Stimulated activated effector memory CD8-positive, alpha-beta T cell treated with anti-CD3 and anti-CD28 coated beads, Interleukin-12 subunit alpha, Interleukin-12 subunit beta, amount 100 ng/mL, for 72 hours (primary cell): Measurements from ENCODE around the gene AFF1.

Source experiments
- ATAC-seq: fragments of 150-1000 bp; cut with Tn5 transposase; 2 replicates; pipeline ENCODE4 v1.10.0; 2021
- DNase-seq, 2 donors: peaks; one replicate each; pipeline ENCODE4 v3.0.0; 2021 to 2022; ENCODE audit warnings: low spot score in 2 of 2
- H3K27ac Mint-ChIP-seq: one replicate; pipeline ENCODE4 v1.8.0; 2022; ENCODE audit warnings: mild to moderate bottlenecking, mixed read lengths
- H3K36me3 Mint-ChIP-seq: one replicate; pipeline ENCODE4 v1.8.0; 2022; ENCODE audit warnings: mild to moderate bottlenecking, mixed read lengths
- H3K4me1 Mint-ChIP-seq: one replicate; pipeline ENCODE4 v1.8.0; 2022; ENCODE audit warnings: mixed read lengths
- H3K4me3 Mint-ChIP-seq: one replicate; pipeline ENCODE4 v1.8.0; 2022; ENCODE audit warnings: mild to moderate bottlenecking, mixed read lengths
- H3K9me3 Mint-ChIP-seq: one replicate; pipeline ENCODE4 v1.8.0; 2022; ENCODE audit warnings: mixed read lengths

The AFF1 gene

DNA sequence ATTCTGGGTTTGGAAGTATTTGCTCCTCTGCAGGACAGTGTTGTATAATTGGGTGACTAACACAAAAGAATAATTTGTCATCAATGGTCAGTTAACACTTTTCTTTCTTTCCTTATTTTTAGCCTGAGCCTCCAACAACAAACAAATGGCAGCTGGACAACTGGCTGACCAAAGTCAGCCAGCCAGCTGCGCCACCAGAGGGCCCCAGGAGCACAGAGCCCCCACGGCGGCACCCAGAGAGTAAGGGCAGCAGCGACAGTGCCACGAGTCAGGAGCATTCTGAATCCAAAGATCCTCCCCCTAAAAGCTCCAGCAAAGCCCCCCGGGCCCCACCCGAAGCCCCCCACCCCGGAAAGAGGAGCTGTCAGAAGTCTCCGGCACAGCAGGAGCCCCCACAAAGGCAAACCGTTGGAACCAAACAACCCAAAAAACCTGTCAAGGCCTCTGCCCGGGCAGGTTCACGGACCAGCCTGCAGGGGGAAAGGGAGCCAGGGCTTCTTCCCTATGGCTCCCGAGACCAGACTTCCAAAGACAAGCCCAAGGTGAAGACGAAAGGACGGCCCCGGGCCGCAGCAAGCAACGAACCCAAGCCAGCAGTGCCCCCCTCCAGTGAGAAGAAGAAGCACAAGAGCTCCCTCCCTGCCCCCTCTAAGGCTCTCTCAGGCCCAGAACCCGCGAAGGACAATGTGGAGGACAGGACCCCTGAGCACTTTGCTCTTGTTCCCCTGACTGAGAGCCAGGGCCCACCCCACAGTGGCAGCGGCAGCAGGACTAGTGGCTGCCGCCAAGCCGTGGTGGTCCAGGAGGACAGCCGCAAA, 179.6 kb downstream of the AFF1 start:
- ATAC-seq = no peak
- no peak overlapping the region for H3K4me3 Mint-ChIP-seq
- no peak for DNase-seq
- H3K9me3 Mint-ChIP-seq = no peaks in the 10 kb centered on the region
- H3K4me1 Mint-ChIP-seq = no peaks in the 10 kb centered on the region
- no peak overlapping the region for H3K27ac Mint-ChIP-seq
- peaks cover 82% of the 10 kb centered on the region for H3K36me3 Mint-ChIP-seq

DNA sequence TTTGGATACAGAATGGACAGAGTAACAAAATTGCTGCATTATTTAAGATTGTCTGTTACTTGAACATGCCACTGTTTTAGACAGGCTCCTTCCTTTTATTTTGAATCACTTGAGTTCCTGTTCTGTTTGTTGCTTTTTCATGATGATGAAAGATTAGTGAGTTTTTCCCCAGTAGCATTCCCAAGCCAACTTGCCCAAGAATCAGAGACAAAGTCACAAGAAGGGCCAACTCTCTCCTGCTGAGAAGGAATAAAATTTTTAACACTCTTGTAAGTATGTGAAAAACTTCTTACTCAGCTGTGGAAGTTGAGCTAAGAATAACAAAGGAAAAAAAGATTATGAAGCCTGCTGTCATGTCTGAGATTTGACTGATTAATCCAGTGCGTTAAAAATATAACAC, 181.4 kb downstream of the AFF1 start:
- DNase-seq (no peak), ATAC-seq (no peak)
- H3K36me3 Mint-ChIP-seq = peaks cover 79% of the 10 kb centered on the region
- H3K9me3 Mint-ChIP-seq = no peaks in the 10 kb centered on the region
- H3K4me1 Mint-ChIP-seq = peaks cover 13% of the 10 kb centered on the region
- peak overlapping the region; percentile 12 for H3K27ac Mint-ChIP-seq
- H3K4me3 Mint-ChIP-seq = no peak overlapping the region

DNA sequence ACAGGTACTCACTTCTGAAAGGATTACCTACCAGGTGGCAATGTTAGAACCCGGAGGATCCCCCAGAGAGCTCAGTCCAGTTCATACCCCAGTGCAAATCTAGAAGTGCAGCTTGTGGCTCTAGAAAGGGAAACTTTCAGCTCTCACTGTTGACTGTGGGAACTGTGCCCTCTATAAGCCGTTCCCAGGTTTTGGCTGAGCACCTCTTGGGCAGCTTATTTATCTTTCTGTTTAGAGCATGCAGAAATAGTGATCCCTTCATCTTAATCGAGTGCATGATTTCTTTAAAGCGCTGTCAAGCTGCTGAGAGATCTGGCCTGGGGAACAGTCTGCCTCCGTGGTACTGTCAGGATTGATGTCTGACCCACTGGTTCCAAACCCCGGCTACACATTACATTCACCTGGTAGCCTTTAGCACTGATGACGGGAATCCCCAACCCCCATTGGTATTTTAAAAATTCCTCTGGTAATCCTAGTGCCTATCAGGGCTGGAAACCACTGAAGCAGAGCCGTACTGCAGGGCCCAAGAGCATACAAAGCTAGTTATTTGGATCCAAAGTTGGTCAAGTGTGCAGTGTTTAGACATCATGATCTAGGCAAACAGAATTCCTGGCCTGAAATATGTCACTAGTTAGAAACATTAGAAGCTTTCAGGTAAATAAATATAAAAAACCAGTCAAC, 182.4 kb downstream of the AFF1 start:
- H3K4me3 Mint-ChIP-seq = no peak overlapping the region
- peaks cover 70% of the 10 kb centered on the region for H3K36me3 Mint-ChIP-seq
- DNase-seq = no peak
- peak overlapping the region; percentile 12 for H3K27ac Mint-ChIP-seq
- H3K9me3 Mint-ChIP-seq = no peaks in the 10 kb centered on the region
- ATAC-seq = no peak
- peaks cover 18% of the 10 kb centered on the region for H3K4me1 Mint-ChIP-seq

DNA sequence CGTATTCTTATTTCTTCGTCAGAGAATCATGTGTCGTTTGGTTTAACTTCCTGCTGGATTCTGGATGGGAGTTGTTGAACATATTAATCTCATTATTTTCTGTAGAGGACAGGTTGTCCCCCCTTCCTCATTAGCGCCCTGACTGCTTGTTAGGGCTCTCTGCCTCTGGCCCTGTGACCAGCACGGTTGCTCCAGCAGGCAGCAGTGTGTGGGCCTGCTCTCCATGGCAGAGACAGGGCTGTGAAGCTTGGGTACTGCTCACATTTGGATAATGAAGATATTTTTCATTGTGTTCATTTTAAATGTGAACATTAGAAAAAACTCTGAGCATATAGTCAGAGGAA, 182.9 kb downstream of the AFF1 start:
- peaks cover 18% of the 10 kb centered on the region for H3K4me1 Mint-ChIP-seq
- DNase-seq (no peak), ATAC-seq (no peak)
- no peaks in the 10 kb centered on the region for H3K9me3 Mint-ChIP-seq
- H3K36me3 Mint-ChIP-seq = peaks cover 70% of the 10 kb centered on the region
- H3K27ac Mint-ChIP-seq = no peak overlapping the region
- no peak overlapping the region for H3K4me3 Mint-ChIP-seq

DNA sequence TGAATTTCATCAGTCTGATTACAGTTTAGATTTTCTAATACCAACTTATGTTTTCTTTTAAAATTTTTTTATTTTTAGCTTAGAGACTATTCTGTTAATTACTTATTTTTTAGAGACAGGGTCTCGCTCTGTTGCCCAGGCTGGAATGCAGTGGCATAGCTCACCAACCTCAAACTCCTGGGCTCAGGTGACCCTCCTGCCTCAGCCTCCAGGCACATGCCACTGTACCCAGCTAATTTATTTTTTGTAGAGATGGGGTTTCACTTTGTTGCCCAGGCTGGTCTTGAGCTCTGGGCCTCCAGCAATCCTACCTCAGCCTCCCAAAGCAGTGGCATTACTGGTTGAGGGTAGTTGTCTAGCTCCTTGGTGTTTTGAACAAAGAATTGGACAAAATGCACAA, 183.6 kb downstream of the AFF1 start:
- no peak overlapping the region for H3K27ac Mint-ChIP-seq
- DNase-seq = no peak
- ATAC-seq = no peak
- H3K4me1 Mint-ChIP-seq = peaks cover 18% of the 10 kb centered on the region
- H3K4me3 Mint-ChIP-seq = no peak overlapping the region
- H3K9me3 Mint-ChIP-seq = no peaks in the 10 kb centered on the region
- H3K36me3 Mint-ChIP-seq = peaks cover 76% of the 10 kb centered on the region

DNA sequence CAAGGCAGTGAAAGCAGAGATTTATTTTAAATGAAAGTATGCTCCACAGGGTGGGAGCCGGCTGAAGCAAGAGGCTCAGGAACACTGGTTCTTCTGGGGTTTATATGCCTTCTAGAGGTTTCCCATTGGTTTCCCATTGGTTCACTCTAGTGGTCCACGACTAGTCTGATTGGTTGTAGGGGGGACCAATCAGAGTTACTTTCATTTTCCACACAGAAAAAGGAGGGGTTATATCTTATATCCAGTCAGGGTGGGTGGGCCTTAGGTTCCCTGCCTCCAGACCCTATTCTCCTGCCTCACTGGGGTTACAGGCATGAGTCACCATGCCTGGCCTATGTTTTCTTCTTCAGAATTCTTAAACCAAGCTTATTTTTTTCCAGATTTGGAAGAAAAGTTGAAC, 184.0 kb downstream of the AFF1 start:
- peak; percentile 34 for ATAC-seq
- Mint-ChIP-seq H3K36me3 (peaks cover 76% of the 10 kb centered on the region), H3K27ac (no peak overlapping the region), H3K9me3 (no peaks in the 10 kb centered on the region), H3K4me1 (peaks cover 18% of the 10 kb centered on the region), H3K4me3 (no peak overlapping the region)
- DNase-seq = no peak

DNA sequence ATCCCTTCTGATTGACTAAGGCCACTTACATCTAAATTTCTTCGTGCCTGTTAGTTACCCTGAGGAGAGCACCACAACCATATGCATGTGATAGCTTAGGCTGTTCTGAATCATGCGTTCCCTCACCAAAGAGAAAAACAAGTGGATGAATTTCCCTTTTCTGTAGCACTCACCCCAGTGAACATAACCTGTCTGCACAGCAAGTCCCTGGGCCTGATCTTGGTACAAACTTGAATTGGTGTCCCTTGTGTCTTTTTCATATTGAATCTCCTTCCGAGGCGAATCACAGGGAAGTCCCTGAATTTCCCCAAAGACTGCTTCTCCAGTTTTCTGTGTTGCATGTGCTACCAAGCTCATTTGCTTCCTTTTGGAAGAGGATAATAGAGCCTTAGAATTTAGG, 185.2 kb downstream of the AFF1 start:
- Mint-ChIP-seq H3K4me3 (no peak overlapping the region), H3K27ac (peak overlapping the region; percentile 88), H3K4me1 (peaks cover 18% of the 10 kb centered on the region), H3K36me3 (peaks cover 76% of the 10 kb centered on the region), H3K9me3 (no peaks in the 10 kb centered on the region)
- peak; percentile 69 for ATAC-seq
- no peak for DNase-seq

DNA sequence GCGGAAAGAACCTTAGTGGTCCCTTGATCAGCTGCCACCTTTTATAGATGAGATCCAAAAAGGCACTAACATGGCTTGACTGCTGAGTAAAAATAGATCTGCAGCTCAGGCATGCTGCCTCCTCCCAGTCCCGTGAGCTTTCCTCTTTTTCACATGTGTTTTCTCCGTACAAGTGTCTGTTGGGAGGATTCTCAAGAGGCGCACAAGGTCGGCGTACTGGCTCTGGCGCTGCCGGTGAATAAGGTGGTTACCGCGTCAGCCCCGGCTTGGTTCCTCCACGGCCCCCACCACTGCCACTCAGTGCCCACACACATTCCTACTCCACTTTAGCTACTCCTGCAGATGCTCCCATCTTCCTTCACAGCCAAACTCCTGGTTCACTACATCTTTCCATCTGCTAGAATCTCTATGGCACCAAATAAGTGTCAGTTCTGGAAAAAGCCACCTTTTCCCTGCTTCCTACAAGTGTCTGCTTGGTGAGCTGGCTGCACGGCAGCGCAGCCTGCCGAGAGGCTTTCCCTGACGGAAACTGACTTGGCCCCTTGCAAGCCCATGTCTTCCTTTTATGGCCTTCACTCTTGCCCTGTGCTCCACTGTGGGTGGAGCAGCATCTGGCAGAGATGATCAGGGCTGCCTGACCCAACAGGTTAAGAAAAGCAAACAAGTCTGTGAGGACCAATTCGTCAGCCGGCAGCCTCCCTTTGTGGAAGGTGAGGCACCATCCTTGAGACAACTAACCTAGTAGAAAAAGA, 185.8 kb downstream of the AFF1 start:
- Mint-ChIP-seq H3K9me3 (no peaks in the 10 kb centered on the region), H3K27ac (peak overlapping the region; percentile 88), H3K4me3 (no peak overlapping the region), H3K36me3 (peaks cover 76% of the 10 kb centered on the region), H3K4me1 (peaks cover 22% of the 10 kb centered on the region)
- no peak for ATAC-seq
- DNase-seq = no peak

DNA sequence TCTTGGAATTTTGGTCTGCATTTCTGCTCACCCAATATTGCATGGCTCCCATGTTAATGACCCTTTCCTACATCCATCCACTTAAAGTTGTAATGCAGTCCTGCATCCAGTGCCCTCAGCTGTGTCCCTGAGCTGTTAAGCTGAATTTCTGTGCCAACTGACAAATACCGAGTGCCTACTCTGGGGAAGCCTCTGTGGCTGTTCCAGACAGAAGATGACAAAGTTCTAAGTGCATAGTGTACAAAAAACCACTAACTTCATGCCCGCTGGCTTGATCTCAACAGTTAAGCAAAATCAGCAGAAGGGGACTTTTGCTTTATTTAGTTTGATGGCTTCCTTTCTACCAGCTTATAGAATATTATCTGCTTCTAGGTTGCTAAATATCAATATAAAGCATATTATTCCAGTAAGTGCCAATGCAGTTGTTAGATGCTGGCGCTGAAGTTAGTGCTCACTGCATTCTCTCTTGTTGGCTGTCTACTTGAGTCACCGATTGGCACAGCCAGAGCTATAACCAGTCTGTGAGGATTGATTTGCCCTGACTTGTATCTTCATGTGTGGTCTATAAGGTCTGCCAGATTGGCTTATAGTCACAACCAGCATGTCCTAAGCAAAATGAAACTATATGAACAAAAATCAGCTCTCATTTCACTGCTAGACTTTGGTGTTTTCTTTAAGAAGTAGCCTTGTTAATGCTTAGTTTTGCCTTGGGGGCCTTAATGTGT, 186.7 kb downstream of the AFF1 start:
- Mint-ChIP-seq H3K27ac (peak overlapping the region; percentile 88), H3K4me3 (no peak overlapping the region), H3K4me1 (peaks cover 23% of the 10 kb centered on the region), H3K36me3 (peaks cover 76% of the 10 kb centered on the region), H3K9me3 (no peaks in the 10 kb centered on the region)
- ATAC-seq (no peak), DNase-seq (no peak)

DNA sequence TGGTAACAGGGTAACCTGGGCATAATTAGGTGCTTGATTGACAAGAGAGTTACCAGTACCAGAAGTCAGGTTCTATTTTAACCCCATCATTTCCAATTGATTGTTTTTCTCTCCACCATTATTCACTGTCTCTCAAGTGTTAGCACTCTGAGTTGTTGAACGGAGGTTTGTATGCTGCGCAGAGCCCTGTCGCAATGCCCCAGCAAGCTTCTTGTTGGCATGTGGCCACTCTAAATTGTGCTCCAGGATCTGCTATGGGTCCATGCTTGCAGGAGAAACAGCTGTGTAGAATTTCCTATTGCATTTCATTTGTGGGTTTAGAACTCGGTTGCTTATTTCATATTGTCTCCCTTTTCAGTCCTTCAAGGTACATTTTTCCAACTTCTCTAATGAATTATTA, 187.4 kb downstream of the AFF1 start:
- H3K36me3 Mint-ChIP-seq = peaks cover 76% of the 10 kb centered on the region
- peak overlapping the region; percentile 15 for H3K27ac Mint-ChIP-seq
- no peak overlapping the region for H3K4me3 Mint-ChIP-seq
- ATAC-seq (no peak), DNase-seq (no peak)
- peaks cover 23% of the 10 kb centered on the region for H3K4me1 Mint-ChIP-seq
- no peaks in the 10 kb centered on the region for H3K9me3 Mint-ChIP-seq

GRCh38 chr4:87126056-87126455, 191.2 kb downstream of the AFF1 start:
- H3K36me3 Mint-ChIP-seq = peaks cover 89% of the 10 kb centered on the region
- H3K4me1 Mint-ChIP-seq = peaks cover 12% of the 10 kb centered on the region
- H3K27ac Mint-ChIP-seq = peak overlapping the region; percentile 52

GRCh38 chr4:87128006-87128705, 193.3 kb downstream of the AFF1 start:
- ATAC-seq = no peak
- H3K36me3 Mint-ChIP-seq = peaks cover 100% of the 10 kb centered on the region

More at GRCh38 chr4:87126056-87126455, 191.2 kb downstream of the AFF1 start:
- Mint-ChIP-seq H3K4me3 (no peak overlapping the region), H3K9me3 (no peaks in the 10 kb centered on the region)
- DNase-seq (no peak), ATAC-seq (no peak)

DNA sequence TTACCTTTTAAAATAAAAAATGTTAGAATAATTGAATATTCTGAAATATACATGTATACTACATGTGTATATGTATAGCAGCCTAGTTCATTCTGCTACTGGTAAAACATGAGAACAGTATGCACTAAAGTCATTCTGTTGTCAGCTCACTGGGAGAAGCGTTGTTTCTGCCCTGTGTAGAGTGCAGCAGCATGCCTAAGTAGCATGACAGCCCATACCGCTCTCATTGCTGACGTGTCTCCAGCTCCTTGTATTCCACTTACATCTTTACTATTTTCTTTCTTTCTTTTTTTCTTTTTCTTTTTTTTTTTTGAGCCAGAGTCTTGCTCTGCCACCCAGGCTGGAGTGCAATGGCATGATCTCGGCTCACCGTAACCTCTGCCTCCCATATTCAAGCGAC, 194.9 kb downstream of the AFF1 start:
- H3K4me1 Mint-ChIP-seq = peaks cover 11% of the 10 kb centered on the region
- peaks cover 100% of the 10 kb centered on the region for H3K36me3 Mint-ChIP-seq
- H3K4me3 Mint-ChIP-seq = no peak overlapping the region
- H3K9me3 Mint-ChIP-seq = no peaks in the 10 kb centered on the region
- no peak overlapping the region for H3K27ac Mint-ChIP-seq
- ATAC-seq (no peak), DNase-seq (no peak)

More at GRCh38 chr4:87128006-87128705, 193.3 kb downstream of the AFF1 start:
- no peak overlapping the region for H3K4me3 Mint-ChIP-seq
- no peak overlapping the region for H3K27ac Mint-ChIP-seq
- H3K4me1 Mint-ChIP-seq = peaks cover 4% of the 10 kb centered on the region
- H3K9me3 Mint-ChIP-seq = no peaks in the 10 kb centered on the region
- no peak for DNase-seq

DNA sequence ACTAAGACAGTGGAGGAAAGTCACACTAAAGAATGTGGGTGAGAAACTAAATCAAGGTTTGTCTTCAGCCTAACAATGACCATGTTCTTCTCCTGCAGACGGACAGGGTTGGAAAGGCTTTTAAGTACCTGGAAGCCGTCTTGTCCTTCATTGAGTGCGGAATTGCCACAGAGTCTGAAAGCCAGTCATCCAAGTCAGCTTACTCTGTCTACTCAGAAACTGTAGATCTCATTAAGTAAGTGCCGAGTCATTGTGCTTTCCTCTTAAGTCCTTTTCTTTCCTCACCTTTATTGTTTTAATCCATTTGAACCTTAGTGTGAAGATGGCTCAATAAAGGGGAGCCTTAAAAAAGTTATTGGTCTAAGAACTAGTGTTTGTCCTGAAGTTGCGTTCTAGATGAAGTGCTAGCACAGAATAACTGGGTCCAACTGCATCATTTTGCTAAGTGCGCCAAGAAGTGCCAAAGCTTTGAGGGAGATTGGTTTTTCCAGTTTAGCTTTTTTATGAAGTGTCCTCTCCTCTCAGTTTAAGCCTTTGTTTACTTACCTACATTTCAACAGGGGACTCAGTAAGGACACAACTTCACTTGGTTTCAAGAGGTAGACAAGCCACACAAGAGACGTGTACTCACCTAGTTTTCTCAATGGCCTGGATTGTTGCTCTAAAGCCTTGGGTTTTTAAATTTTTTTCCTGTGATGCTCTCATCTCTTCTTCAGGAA, 196.3 kb downstream of the AFF1 start:
- H3K36me3 Mint-ChIP-seq = peaks cover 100% of the 10 kb centered on the region
- H3K4me1 Mint-ChIP-seq = peaks cover 6% of the 10 kb centered on the region
- ATAC-seq = no peak
- DNase-seq = no peak
- no peak overlapping the region for H3K4me3 Mint-ChIP-seq
- no peak overlapping the region for H3K27ac Mint-ChIP-seq
- no peaks in the 10 kb centered on the region for H3K9me3 Mint-ChIP-seq
